ENCODE data around the gene VANGL2. TPM values are rescaled to one million over a fixed set of nuclear protein-coding genes. Genes with fewer than 3 reads are reported as not detected.

Gene VANGL2
- total and polyA plus RNA-seq, 2 of the 8 experiments (the other 6 are each of a cell fraction or from before 2014, with no cell fraction given), result 62.5 to 118 TPM

- Histone ChIP-seq H4K91ac (replicated peaks; ENCODE audit: insufficient read length, low read length) (no peak overlapping the region), H3K4ac (replicated peaks; ENCODE audit: insufficient read length, low read depth, low read length) (no peak overlapping the region), H3K23ac (ENCODE audit: insufficient read length) (no peak overlapping the region), H2AK5ac (ENCODE audit: low read depth, low read length) (no peak overlapping the region), H3K27me3 (replicated peaks in 1 of 4; ENCODE audit: control insufficient read depth in 3 of 4, extremely low read depth in 1 of 4, insufficient read depth in 3 of 4, low read length in 3 of 4) (no peaks in the 10 kb centered on the region), H3K27ac (ENCODE audit: low read depth, low read length) (no peak overlapping the region), H3K4me2 (ENCODE audit: insufficient read depth in 1 of 2, low read depth in 2 of 2, low read length in 2 of 2) (no peak overlapping the region), H4K5ac (ENCODE audit: insufficient read length, low read depth, low read length) (no peak overlapping the region), H2BK12ac (ENCODE audit: low read depth, low read length) (no peak overlapping the region), H3K79me1 (ENCODE audit: low read depth, low read length) (no peaks in the 10 kb centered on the region), H3K18ac (ENCODE audit: extremely low read depth, low read length) (no peak overlapping the region), H3K9me3 (ENCODE audit: insufficient read depth in 2 of 2, low read depth in 1 of 2, low read length in 1 of 2) (no peaks in the 10 kb centered on the region), H2BK15ac (ENCODE audit: low read length) (no peak overlapping the region), H3K23me2 (ENCODE audit: low read depth, low read length) (no peaks in the 10 kb centered on the region), H2AFZ (ENCODE audit: low read length) (no peak overlapping the region), H3K36me3 (ENCODE audit: control insufficient read depth in 2 of 4, insufficient read depth in 4 of 4, low read length in 3 of 4) (peaks cover 34 to 78% (median 63%) of the 10 kb centered on the region in 4 experiments), H3K14ac (ENCODE audit: insufficient read length) (no peak overlapping the region), H4K20me1 (replicated peaks in 1 of 2; ENCODE audit: control insufficient read depth in 1 of 2, insufficient read depth in 2 of 2, low read length in 2 of 2) (peaks cover 0 to 5% of the 10 kb centered on the region in 2 experiments), H3K4me3 (ENCODE audit: extremely low read depth in 1 of 4, insufficient read depth in 2 of 4, low read depth in 3 of 4, low read length in 4 of 4) (no peak overlapping the region), H2BK5ac (ENCODE audit: low read depth, low read length) (no peak overlapping the region), H3K79me2 (ENCODE audit: control insufficient read depth in 1 of 2, insufficient read depth in 2 of 2, low read length in 2 of 2) (no peaks in the 10 kb centered on the region), H3K56ac (replicated peaks; ENCODE audit: insufficient read length, low read depth, low read length) (no peak overlapping the region), H4K8ac (ENCODE audit: extremely low read depth, insufficient read depth, low read length) (no peak overlapping the region; the same call in 1 of the 2 replicates), H3K9ac (replicated peaks in 1 of 4; ENCODE audit: extremely low read depth in 1 of 4, low read depth in 3 of 4, low read length in 3 of 4) (no peak overlapping the region), H2BK120ac (replicated peaks; ENCODE audit: low read depth, low read length) (no peak overlapping the region), H2BK20ac (ENCODE audit: low read length) (no peak overlapping the region), H3K4me1 (replicated peaks in 1 of 4; ENCODE audit: control insufficient read depth in 3 of 4, insufficient read depth in 4 of 4, low read length in 3 of 4) (no peaks in the 10 kb centered on the region)
- POLR2A ChIA-PET (ENCODE audit: partially characterized antibody), result interaction anchor here (0.6 to 17.2 kb wide), 6 partner anchors 8 to 90 kb away, joined by 3 to 244 read pairs (median 8); partner anchors contain the start of genes COPA, DCAF8, NCSTN and NHLH1
- FAIRE-seq (no peak), DNase-seq (ENCODE audit: low read depth in 1 of 2, low spot score in 2 of 2) (no peak)
- no peak for TF ChIP-seq YY1 (IDR thresholded peaks at IDR 0.05; ENCODE audit: low read depth, low read length)
- no peak for TF ChIP-seq SIRT6 (IDR thresholded peaks at IDR 0.05; ENCODE audit: low read length)
- no peak for TF ChIP-seq ZNF274 (IDR thresholded peaks at IDR 0.05; ENCODE audit: borderline replicate concordance, extremely low read depth, low read length)
- TF ChIP-seq JUND (IDR thresholded peaks at IDR 0.05; ENCODE audit: low read length), result no peak
- TF ChIP-seq NRF1 (IDR thresholded peaks at IDR 0.05; ENCODE audit: low read depth, low read length), result no peak
- TF ChIP-seq POLR2AphosphoS5 (IDR thresholded peaks at IDR 0.05; ENCODE audit: low read depth, low read length), result no peak
- TF ChIP-seq TCF12 (IDR thresholded peaks at IDR 0.05; ENCODE audit: low read depth, low read length), result no peak
- no peak for TF ChIP-seq HDAC6 (IDR thresholded peaks at IDR 0.05; ENCODE audit: low read depth, low read length)
- no peak for TF ChIP-seq SUZ12 (IDR thresholded peaks at IDR 0.05; ENCODE audit: low read length)
- TF ChIP-seq SP4 (IDR thresholded peaks at IDR 0.05; ENCODE audit: low read length), result no peak
- no peak for TF ChIP-seq SP2 (IDR thresholded peaks at IDR 0.05; ENCODE audit: low read length)
- no peak for TF ChIP-seq RAD21 (IDR thresholded peaks at IDR 0.05 in 1 of 2, conservative IDR thresholded peaks at IDR 0.05 in 1 of 2; ENCODE audit: low read depth in 2 of 2, low read length in 2 of 2)
- TF ChIP-seq KDM5A (IDR thresholded peaks at IDR 0.05; ENCODE audit: low read length), result no peak
- no peak for TF ChIP-seq CREB1 (IDR thresholded peaks at IDR 0.05)
- TF ChIP-seq, protein P1, sequence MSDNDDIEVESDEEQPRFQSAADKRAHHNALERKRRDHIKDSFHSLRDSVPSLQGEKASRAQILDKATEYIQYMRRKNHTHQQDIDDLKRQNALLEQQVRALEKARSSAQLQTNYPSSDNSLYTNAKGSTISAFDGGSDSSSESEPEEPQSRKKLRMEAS (IDR thresholded peaks at IDR 0.05), result no peak
- CTCF ChIA-PET (ENCODE audit: partially characterized antibody), result interaction anchor here (0.5 to 26.0 kb wide), 13 partner anchors 12 to 254 kb away, joined by 3 to 683 read pairs (median 6); partner anchors contain the start of gene NHLH1
- WGBS, 2 experiments (ENCODE audit: extremely low coverage in 1 of 2, insufficient coverage in 1 of 2, insufficient read length in 1 of 2, insufficient replicate concordance in 2 of 2, low coverage in 1 of 2, low lambda C conversion rate in 2 of 2, missing lambda C conversion rate in 1 of 2), result 88% methylated on average over 4 of the region's 4 CpGs; no CpG with 5 or more reads in 1 of the 2 experiments
Observed at GRCh38 chr1:160351629-160352028, 48.7 kb upstream of the VANGL2 start.
